Activated T-cell treated with anti-CD3 and anti-CD28 coated beads for 4 hours (primary cell): Measurements from ENCODE around the gene ZNF282.

Experiments used
- DNase-seq: peaks from one replicate; pipeline ENCODE4 v3.0.0-alpha.2; 2020

ZNF282 gene

GRCh38 chr7:149195180-149196150 lies at the start of gene ZNF282:
Gene ZNF282 (plus strand): TSS chr7:149195546. CDS start chr7:149195590, 44 bp downstream.
- peak; percentile 45 for DNase-seq

- DNase-seq, result peak; percentile 71
Observed at GRCh38 chr7:149147072-149147751, 48.1 kb upstream of the ZNF282 start, which contains the start of gene ZNF398. Gene ZNF398 (plus strand): TSS chr7:149147453. CDS start chr7:149147743, 290 bp downstream.

GRCh38 chr7:149147752-149148653 lies 47.3 kb upstream of the ZNF282 start:
- peak; percentile 51 for DNase-seq

DNA sequence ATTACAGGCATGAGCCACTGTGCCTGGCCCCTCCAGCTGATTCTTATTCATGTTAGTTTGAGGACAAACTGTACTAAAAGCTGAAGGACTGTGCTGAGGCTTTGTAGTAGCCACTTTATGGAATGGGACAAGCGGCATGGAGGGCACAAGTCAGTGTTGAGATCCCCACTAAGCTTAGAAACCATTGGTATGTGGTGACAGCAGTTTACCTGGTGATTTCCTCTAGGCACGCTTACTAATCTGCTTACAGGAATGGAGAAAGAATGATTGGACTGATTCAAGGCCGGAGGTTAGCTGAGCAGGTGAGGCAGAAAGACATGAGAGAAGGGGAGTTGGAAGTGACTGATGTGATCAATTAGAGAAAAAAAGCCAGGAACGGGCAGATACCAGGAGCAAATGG lies 44.4 kb upstream of the ZNF282 start:
- DNase-seq, result no peak

DNA sequence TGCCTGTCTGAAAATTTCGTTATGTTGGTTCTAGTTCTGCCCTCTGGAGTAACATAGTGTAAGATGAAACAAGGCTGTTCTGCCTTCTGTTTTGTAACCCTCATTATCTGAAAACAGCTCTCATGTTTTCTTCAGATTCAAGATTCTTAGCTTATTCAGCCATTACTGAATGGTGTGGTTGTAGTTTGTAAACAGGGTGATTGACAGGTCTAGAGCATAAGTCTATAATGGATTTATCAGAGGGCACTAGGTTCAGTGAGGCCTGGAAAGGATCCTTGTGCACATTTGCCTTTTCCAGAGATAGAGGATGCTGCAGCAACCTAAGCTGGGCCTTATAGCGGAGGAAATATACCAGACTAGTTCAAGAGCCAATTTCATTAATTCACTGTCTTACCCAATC lies 42.0 kb upstream of the ZNF282 start:
- no peak for DNase-seq

- no peak for DNase-seq
Observed at GRCh38 chr7:149154056-149154455, 41.3 kb upstream of the ZNF282 start.

GRCh38 chr7:149156898-149157297 lies 38.4 kb upstream of the ZNF282 start:
- DNase-seq, result no peak

- no peak for DNase-seq
Observed at GRCh38 chr7:149161241-149161848, 34.0 kb upstream of the ZNF282 start.

DNA sequence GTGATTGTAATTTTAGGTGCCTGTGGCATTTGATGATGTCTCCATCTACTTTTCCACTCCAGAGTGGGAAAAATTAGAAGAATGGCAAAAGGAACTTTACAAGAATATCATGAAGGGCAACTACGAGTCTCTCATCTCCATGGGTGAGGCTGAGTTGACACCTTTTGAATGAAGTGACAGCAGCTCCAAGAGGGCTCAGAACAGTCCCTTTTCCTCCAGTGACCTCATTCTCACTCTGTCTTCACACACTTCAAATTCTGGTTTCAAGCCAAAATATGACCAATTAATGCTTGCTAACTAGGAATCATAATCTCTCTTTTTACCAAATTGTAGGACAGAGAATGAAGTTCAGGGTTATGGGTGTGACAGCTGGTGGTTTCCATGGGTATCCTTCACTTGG lies 29.2 kb upstream of the ZNF282 start:
- DNase-seq, result no peak

GRCh38 chr7:149166630-149167352 lies 28.6 kb upstream of the ZNF282 start:
- no peak for DNase-seq

DNA sequence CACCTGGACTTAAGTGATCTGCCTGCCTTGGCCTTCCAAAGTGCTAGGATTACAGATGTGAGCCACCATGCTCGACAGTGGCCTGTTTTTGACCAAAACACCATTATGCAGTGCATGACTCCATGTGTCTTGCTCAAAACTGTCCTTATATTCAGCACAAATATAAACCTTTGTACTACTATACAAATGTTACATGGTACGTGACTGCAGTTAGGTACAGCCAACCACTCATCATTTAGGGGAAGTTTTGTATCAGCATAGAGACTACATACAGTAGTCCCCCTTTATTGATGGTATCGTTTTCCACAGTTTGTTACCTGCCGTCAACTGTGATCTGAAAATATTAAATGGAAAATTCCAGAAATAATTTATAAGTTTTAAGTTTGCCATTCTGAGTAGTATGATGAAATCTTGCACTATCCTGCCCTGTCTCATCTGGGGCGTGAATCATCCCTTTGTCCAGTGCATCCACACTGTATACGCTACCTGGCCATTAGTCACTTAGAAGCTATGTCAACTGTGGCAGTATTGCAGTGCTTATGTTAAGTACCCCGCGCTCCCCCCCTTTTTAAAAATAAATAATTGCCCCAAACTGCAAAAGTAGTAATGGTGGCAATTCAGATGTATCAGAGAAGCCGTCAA lies 23.3 kb upstream of the ZNF282 start:
- DNase-seq, result no peak

DNA sequence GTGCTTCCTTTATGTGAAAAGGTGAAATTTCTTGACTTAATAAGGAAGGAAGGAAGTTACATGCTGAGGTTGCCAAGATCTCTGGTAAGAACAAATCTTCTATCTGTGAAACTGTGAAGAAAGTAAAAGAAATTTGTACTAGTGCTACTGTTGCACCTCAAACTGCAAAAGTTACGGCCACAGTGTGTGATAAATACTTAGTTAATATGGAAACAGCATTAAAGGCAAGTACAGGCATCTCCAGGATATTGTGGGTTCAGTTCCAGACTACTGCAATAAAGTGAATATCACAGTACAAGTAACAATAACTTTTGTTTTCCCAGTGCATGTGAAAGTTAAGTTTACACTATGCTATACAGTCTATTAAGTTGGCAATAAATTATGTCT lies 22.8 kb upstream of the ZNF282 start:
- no peak for DNase-seq

- DNase-seq, result no peak
Observed at GRCh38 chr7:149175150-149175549, 20.2 kb upstream of the ZNF282 start.

- no peak for DNase-seq
Observed at GRCh38 chr7:149179241-149179640, 16.1 kb upstream of the ZNF282 start.

GRCh38 chr7:149180722-149181449 lies 14.5 kb upstream of the ZNF282 start:
- no peak for DNase-seq

DNA sequence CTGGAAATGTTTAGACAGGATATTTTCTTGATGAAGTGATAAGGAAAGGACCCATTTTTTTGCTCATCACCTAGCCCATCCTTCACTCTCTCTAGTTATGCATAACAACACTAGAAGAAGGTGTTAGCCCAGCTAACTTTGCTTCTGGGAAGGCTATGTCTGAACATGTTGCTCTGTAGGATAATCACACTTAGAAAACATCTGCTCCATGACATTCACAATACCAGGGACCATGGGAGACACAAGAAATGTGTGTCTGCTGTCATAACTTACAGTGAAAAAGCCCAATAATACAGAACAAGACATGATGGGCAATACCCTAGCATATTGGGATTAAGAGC lies 13.9 kb upstream of the ZNF282 start:
- no peak for DNase-seq

- DNase-seq, result no peak
Observed at GRCh38 chr7:149184274-149184673, 11.1 kb upstream of the ZNF282 start.

- no peak for DNase-seq
Observed at GRCh38 chr7:149188213-149188612, 7.1 kb upstream of the ZNF282 start.

- DNase-seq, result no peak
Observed at GRCh38 chr7:149188637-149189259, 6.6 kb upstream of the ZNF282 start.

DNA sequence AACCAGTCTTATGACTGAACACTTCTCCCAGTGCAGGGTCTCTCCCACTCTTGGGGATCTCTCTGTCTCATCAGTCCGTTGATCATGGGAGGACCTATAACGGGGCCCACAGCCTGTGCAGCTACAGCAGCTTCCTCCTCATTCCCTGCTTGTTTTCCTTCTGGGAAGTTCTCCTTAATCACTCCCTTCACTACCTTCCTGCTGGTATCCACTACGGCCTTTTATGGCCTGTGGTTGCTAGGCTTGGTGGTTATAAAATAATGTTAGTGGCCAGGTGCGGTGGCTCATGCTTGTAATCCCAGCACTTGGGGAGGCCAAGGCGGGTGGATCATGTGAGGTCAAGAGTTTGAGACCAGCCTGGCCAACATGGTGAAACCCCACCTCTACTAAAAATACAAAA lies 3.5 kb upstream of the ZNF282 start:
- no peak for DNase-seq
